Measurements from ENCODE around the gene MAFF.
"Not testable (repeated sequence)": the region's sequence is repeated elsewhere in the genome, so short reads cannot be mapped to it uniquely, and the experiment has no call there.

MAFF gene

DNA sequence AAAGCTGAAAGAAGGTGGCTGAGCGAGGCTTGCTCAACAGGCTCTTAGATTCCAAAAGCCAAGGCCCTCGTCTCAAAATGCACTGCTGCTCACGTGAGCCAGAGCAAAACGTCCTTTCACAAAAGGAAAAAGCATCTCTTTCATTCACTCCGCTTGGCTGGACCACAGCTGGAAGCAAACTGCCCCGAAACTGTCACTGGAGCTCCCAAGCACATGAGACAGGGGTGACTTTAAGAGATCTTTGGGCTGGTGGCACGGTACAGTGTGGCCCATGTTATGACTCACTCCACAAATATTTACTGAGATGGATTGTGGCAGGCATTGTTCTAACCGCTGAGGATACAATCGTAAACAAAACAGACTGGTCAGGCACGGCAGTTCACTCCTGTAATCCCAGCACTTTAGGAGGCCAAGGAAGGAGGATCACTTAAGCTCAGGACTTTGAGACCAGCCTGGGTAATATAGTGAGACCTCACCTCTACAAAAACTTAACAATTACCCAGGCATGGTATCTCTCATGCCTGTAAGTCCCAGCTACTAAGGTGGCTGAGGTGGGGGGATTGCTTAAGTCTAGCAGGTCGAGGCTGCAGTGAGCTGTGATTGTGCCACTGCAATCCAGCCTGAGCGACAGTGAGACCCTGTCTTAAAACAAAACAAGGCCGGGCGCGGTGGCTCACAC is 23.7 kb upstream of the MAFF start:
- DNase-seq, result peak; percentile 36

DNA sequence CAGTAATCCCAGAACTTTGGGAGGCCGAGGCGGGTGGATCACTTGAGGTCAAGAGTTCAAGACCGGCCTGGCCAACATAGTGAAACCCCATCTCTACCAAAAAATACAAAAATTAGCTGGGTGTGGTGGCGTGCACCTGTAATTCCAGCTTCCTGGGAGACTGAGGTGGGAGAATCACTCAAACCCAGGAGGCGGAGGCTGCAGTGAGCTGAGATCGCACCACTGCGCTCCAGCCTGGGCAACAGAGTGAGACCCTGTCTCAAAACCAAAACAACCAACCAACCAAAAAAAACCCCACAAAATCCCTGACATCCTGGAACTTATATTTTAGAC is 23.2 kb upstream of the MAFF start:
- DNase-seq, result not testable (repeated sequence)

DNA sequence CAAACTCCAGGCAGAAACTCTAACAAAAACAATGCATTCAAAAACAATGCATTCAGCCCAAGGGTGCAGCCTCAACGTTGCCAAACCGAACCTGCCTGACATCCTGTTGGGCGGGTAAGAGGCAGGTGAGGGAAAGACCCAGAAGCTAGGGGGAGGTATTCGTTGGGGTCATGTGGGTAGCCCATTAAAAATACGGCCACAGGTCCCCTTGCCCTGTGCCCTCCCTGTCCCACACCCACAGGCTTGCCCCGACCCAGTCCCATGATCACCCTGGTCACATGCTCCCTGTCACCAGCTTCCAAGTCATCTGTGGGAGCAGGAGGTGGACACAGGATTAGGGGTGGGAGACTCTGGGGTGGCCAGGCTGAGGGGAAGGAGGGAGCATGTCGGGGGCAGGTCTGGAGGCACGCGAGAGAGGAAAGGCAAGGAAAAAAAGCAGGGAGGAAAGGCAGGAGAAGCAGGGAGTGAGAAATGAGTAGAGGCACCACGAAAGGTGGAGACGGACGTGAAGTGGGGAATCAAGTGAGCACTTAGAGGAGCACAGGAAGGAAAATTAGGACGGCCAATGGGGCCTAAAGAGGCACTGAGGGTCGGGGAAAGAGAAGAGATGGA is 20.8 kb upstream of the MAFF start:
- no peak for DNase-seq

DNA sequence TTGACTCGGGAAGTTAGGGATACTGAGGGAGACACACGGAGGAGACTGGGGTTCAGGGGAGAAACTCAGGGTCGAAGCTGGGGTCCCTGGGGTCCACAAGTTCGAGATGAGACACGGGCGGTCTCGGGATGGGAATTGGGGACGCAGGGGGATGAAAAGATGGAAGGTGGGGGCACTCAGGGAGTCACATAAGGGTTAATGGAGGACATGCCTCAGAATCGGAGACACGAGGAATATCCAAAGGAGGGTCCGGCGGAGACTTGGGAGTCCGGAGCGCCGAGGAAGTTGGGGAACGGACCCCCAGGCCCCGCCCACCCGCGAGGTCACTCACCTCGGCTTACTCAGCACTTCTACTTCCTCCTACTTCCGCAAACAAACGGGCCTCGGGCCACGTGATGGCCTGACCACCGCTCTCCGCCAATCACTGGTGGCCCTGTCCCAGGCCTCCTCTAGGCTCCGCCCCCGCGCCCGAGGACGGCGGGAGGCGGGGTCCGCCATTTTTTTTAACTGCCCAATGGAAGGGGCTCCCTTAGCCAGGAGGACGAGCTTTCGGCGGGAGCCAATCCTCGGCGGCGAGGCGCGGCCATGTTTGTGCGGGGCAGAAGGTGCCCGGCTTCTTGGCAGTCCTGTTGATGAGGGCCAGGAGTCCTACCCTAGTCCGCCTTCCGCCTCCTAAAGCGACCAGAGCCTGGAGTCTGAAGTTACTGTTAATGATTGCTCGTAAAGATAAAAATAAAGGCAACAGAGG is 20.2 kb upstream of the MAFF start, which contains the start of gene PLA2G6:
Gene PLA2G6 (minus strand): TSS at position 378 of the 748 bp plus-strand sequence. CDS start 12,404 bp downstream, outside the sequence.
- DNase-seq, result peak; percentile 97

DNA sequence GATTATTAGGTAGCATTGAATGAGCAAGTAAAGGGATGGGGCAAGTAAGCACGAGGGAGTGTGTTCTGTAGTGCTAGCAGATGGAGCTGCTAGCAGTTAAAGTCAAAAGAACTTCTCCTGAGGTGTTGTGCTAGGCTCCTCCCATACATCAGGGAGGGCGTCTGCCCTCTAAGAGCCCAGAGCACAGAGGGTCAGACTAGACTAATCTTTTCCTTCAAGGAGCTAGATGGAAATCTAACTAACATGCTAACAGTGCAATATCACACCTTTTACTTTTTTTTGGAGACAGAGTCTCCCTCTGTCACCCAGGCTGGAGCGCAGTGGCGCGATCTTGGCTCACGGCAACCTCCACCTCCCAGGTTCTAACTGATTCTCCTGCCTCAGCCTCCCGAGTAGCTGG is 17.0 kb upstream of the MAFF start:
- DNase-seq, result no peak

DNA sequence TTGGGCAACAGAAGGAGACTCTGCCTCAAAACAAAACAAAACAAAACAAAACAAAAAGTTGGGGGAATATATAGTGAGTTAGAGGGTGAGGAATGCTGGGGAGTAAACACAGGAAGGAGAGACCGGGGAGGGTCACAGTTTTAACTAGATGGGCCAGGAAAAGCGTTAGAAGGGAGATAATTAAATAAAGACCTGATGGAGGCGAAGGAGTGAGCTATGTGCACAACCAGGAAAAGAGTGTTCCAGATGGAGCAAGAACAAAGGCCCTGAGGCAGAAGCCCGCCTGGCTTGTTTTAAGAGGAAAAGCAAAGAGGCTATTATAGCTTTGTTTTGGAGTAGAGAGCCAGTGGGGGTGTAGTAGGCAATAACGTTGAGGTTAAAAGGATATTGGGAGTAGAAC is 15.4 kb upstream of the MAFF start:
- DNase-seq, result no peak

DNA sequence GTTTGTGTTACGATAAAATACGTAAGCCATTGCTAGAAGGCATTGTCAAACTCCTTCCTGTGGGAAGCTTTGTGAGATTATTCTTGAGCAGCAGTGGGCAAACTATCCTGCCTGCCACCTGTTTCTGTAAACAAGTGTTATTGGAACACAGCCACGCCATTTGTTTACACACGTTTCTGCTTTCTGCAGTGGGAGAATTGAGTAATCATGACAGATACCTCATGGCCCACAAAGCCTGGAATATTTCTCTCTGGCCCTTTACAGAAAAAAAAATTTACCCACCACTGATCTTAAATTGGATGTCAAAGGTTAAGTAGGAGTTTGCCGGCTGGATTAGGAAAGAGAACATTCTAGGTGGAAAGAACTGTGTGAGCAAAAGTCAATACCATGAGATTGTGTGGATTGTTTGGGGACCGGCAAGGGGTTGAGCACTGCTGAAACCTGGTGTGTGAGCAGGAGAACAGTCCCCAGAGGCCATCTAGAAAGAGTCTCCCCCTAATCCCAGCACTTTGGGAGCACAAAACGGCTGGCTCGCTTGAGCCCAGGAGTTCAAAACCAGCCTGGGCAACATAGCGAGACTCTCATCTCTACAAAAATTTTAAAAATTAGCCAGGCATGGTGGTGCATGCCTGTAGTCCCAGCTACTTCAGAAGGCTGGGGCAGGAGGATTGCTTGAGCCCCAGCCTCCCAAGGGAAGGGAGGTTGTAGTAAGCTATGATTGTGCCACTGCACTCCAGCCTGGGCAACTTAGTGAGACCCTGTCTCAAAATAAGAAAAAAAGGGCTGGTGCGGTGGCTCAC is 14.2 kb upstream of the MAFF start:
- DNase-seq, result no peak

DNA sequence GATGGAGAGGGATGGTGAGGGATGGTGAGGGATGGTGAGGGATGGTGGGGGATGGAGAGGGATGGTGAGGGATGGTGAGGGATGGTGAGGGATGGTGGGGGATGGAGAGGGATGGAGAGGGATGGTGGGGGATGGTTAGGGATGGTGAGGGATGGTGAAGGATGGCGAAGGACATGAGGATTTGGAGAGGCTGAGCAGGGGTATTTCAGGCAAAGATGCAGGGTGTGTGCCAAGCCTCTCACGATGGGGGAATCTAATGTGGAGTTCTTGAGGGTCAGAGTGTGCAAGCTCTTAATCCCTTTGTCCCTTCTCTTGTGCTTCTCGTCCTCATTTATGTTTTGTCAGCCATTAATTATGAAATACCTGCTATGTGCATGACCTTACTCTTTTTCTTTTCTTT is 12.7 kb upstream of the MAFF start:
- DNase-seq, result no peak

DNA sequence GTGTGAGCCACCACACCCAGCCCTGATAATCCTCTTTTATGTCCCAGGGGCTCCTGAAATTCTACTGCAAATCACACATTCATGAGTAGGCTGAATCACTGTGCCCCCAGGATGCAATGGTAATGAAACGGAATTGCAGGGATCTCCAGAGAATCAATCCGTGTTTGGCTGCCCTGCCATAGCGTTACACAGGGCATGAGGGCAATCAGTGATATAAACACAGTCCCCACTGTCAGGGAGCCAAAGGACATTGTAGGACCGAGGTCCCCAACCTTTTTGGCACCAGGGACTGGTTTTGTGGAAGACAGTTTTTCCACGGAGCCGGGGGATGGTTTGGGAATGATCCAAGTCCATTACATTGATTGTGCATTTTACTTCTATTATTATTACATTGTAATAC is 11.2 kb upstream of the MAFF start:
- no peak for DNase-seq

DNA sequence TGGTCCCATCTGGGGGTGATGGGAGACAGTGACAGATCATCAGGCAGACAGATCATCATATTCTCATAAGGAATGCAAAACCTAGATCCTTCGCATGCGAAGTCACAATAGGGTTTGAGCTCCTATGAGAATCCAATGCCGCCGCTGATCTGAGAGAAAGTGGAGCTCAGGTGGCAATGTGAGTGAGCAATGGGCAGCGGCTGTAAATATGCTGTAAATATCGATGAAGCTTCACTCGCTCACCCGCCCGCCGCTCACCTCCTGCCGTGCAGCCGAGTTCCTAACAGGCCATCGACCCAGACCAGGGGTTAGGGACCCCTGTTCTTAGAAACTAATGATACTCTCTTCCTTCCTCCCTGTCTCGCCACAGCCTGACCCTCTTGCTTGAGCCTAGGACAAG is 10.7 kb upstream of the MAFF start:
- DNase-seq, result no peak

DNA sequence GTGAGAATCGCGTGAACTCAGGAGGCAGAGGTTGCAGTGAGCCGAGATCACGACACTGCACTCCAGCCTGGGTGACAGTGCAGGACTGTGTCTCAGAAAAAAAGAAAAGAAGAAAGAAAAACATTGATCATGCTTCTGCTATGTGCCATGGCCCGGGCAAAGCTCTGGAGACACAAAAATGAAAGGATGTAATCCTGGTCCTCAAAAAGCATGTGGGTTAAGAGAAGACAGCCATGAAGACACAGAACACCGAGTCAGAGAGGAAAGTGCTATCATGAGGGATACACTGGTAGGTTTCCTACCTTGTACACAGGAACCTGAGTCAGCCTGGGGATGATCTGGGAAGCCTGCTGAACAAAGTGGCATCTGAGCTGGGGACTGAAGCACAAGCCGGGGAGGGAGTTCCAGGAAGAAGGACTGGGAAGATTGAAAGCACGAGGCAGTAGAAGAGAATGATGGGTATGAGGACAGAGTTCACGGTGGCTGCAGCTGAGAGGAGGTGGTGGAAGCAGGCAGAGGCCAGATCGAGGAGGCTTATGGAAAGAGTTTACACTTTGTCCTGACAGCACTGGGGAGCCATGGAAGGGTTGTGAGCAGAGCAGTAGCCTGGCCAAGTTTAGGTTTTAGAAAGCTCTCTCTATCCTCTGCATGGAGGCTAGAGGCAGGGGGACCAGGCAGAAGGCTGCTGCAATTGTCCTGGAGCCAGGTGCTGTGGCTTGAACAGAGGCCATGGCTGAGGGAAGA is 9.9 kb upstream of the MAFF start:
- no peak for DNase-seq

DNA sequence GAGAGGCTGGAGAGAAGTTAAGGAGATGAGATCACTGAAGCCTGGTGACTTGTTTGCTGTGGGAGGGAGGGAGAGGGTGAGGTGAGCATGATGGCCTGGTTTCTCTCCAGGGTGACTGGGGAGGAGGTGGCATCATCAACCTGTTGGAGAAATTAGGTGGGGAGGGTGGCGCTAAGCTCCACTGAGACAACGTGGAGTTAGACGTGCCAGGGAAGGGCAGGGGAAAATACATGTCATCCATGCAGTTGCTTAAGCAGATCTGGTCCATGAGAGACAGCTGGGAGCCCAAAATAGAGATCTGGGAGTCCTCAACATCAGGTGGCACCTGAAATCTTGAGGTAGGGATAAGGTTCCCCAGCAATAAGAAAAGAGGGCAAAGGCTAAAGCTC is 9.3 kb upstream of the MAFF start:
- no peak for DNase-seq

DNA sequence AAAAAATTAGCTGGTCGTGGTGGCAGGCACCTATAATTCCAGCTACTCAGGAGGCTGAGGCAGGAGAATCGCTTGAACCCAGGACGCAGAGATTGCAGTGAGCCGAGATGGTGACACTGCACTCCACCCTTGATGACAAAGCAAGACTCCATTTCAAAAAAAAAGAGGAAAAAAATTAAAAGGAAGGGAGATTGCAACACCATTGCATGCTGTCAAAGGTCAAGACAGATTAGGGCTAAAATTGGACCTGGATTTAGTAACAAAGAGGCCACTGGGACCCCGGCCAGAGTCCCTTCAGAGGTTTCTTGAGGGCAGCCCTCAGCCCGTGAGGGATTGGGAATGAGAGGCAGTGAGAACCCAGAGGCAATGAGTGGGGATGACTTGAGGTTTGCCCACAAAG is 8.2 kb upstream of the MAFF start:
- no peak for DNase-seq

DNA sequence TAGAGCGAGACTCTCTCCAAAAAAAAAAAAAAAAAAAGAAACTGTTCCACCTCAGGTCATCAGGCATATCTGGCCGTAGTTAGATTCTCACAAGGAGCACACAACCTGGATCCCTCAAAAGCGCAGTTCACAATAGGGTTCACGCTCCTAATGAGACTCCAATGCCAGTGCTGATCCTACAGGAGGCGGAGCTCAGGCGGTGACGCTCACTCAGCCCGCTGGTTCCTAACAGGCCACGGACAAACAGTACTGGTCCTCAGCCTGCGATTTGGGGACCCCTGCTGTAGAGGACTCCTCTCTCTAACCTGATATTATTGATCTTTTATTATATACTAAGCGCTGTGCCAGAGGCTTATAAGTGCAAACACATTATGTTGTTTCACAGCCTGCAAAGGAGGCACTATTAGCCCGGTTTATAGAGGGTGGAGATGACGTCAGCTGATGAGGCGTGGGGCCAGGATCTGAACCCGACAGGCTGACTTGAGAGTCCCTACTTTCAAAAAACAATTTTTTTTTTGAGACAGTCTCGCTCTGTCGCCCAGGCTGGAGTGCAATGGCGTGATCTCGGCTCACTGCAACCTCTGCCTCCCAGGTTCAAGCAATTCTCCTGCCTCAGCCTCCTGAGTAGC is 4.9 kb upstream of the MAFF start:
- DNase-seq, result no peak

DNA sequence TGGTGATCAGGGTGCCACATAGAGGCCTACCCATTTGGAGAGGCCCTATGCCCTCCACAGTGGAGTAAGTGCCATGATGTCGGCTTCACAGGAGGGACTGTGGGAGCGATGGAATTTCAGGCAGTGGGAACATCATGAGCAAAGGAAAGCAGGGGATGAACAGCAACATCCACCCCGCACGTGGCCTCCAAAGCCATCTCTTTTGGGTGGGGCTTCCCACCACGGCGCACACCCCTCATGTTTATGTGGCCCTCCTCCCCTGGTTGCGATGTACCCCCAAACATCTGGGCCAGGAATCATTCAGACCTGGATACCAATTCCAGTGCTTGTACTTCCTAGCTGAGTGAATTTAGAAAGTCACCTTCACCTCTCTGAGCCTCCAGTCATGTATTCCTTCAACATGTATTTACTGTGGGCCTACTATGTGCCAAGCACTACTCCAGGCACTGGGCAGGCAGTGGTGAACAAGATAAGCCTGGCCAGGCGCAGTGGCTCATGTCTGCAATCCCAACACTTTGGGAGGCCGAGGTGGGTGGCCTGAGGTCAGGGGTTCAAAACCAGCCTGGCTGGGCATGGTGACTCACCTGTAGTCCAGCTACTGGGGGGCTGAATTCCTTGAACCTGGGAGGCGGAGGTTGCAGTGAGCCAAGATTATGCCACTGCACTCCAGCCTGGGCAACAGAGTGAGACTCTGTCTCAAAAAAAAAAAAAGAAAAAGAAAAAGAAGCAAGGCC is 1.8 kb upstream of the MAFF start:
- no peak for DNase-seq

DNA sequence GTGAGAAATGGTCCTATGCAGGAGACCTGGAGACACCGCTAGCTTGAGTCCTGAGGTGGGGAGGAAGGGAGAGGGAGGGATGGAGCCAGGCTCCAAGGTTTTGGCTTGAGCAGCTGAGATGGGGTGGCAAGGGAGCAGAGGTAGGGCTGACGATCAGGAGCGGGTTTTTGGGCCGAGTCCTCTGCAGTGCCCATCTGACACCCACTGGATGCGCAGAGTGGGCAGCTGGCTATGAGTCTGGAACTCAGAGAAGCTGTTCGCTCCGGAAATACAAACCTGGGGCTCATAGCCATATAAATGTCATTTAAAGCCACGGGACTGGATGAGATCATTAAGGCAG is 453 bp upstream of the MAFF start:
- DNase-seq, result no peak

DNA sequence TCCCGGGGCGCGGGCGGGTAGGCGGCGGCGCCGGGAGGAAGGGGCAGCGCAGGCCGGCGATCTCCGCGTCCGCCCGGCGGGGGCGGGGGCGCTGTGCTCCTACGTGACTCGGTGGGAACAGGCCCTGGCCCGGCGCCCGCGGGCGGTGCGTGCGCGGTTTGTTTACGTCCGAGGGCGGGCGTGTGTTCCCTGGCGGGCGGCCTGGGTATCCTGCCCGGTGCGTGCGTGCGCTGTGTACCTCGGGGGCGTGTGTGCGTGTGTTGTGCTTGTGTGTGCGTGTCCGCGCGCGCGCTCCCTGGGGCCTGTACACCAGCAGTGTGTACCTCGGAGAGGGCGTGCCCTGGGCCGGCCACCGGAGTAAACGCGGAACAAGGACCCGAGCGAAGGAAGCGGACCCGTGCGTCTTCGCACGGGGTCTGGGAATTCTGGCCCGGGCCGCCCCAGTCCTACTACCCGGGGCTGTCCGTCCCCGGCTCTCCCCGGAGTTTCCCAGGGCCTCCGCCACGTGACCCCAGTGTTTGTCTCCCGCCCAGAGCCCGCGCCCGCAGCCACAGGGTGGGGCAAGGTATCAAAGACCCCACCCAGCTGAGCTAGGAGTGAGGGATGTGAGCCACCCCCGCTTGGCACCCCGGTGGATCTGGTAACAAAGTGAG is 769 bp downstream of the MAFF start:
- no peak for DNase-seq

DNA sequence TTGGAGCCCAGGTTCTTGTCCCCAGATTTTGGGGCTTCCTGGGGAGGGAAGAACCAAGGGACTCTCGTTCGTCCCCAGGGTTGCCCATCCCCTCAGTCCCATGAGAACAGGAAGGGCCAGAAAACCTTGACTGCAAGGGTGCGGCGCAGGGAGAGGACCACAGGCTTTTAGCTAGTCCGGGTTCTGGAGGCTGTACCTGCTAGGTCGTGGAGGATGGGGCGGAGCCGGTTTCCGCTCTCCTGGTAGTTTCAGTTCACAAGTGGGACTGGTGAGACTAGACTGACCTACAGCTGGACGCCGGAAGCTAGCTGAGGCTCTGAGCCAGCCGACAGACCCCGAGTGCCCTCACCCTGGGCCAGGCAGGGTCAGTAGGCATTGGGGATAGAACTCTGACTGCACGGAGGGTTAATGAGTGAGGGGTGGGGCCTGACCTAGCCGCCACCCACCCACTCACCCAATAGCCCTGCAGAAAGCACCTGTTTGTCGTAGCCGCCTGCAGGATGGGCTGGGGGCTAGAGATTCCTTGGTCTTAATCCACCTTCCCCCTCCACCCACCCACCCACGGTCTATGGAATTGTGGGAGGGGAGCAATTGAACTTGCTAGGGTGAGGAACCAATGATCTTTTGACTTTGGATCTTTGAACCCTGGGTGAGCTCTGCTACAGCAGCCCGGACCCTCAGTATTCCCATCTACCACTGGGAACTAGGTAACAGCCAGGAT is 1.5 kb downstream of the MAFF start:
- no peak for DNase-seq

DNA sequence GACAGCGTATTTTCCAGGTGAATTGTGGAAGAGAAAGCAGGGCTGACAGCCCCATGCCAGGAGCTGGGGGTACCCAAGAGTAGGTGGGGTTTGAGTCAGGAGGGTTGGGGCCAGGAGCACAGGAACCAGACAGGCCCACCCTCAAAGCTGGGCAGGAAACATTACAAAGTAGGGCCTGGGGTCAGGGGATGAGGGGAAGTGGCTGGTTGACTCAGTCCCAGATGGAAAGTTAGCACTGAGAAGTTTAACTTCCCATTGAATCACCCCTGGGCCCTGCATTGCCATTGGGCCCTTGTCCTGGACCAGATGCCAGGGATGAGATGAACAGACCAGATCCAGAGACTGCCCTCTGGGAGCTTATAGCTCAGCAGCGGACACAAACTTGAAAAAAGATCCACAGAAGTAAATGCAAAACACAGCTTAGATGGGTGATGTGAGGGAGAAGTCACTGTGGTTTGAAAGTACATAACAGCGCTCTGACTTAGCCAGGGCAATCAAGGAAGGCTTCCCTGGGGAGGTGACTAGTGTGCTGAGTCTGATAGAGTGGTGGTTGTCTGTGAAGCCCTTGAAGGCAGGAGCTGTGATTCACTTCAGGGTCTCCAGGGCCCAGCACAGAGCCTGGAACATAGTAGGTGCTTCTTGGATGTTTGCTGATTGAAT is 2.2 kb downstream of the MAFF start:
- no peak for DNase-seq

DNA sequence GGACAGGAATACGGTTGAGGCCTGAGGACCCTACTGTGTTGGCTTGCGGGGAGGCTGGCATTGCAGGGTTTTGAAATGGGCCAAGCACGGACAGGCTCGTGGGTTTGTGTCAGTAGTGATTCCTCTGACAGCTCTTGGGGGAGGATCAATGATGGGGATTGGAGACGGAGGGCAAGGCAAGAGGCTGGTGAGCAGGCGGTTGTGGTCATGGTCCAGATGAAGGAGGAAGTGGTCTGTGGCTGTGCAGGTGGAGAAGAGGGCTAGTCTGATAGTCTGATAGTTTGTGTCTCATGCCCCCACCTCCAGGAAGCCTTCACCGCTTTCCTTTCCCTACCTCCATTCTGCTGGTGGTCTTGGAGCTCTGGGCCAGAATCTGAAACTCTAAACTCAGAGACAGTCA is 3.0 kb downstream of the MAFF start:
- DNase-seq, result no peak

Measured in SHP77 treated with DMSO at 0.1 percent for 48 hours (cell line).